ENCODE measurements around the gene ZFHX3. TPM values are rescaled to one million over a fixed set of nuclear protein-coding genes. Genes with fewer than 3 reads are reported as not detected.

The ZFHX3 gene
- total RNA-seq, 1 experiment from 2014 or later, result 13.6 TPM

DNA sequence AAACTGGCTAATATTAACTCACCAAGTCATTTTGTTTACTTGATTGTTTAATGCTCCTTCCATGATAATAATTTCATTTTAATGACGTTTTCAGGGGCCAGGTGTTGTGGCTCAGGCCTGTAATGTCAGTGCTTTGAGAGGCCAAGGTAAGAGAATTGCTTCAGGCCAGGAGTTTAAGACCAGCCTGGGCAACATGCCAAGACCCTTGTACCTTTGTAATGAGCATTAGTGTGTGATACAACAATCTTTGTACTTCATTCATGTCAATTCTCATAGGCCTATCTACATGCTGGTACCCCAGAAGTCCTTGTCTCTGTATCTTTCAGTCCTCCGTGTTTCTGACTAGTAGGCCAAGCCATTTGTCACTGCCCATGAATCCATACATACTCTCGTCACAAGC lies 296.9 kb downstream of the ZFHX3 start:
- Mint-ChIP-seq H3K27me3 (ENCODE audit: unreplicated experiment) (no peaks in the 10 kb centered on the region), H3K4me3 (ENCODE audit: low read depth, unreplicated experiment) (no peak overlapping the region), H3K9me3 (ENCODE audit: low read depth, unreplicated experiment) (no peaks in the 10 kb centered on the region), H3K36me3 (ENCODE audit: insufficient read depth, unreplicated experiment) (no peaks in the 10 kb centered on the region), H3K4me1 (ENCODE audit: low read depth, unreplicated experiment) (no peaks in the 10 kb centered on the region), H3K27ac (ENCODE audit: unreplicated experiment) (no peak overlapping the region)
- no TSS peak for BruUV-seq (replicated peaks)
- DNase-seq, result no peak
- CTCF ChIA-PET, result no interaction called here
- TF ChIP-seq, protein P1, sequence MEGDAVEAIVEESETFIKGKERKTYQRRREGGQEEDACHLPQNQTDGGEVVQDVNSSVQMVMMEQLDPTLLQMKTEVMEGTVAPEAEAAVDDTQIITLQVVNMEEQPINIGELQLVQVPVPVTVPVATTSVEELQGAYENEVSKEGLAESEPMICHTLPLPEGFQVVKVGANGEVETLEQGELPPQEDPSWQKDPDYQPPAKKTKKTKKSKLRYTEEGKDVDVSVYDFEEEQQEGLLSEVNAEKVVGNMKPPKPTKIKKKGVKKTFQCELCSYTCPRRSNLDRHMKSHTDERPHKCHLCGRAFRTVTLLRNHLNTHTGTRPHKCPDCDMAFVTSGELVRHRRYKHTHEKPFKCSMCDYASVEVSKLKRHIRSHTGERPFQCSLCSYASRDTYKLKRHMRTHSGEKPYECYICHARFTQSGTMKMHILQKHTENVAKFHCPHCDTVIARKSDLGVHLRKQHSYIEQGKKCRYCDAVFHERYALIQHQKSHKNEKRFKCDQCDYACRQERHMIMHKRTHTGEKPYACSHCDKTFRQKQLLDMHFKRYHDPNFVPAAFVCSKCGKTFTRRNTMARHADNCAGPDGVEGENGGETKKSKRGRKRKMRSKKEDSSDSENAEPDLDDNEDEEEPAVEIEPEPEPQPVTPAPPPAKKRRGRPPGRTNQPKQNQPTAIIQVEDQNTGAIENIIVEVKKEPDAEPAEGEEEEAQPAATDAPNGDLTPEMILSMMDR (IDR thresholded peaks at IDR 0.05; ENCODE audit: unreplicated experiment), result no peak
- intact Hi-C loops (cut with micrococcal nuclease; ENCODE audit: unreplicated experiment), result no loop called here

DNA sequence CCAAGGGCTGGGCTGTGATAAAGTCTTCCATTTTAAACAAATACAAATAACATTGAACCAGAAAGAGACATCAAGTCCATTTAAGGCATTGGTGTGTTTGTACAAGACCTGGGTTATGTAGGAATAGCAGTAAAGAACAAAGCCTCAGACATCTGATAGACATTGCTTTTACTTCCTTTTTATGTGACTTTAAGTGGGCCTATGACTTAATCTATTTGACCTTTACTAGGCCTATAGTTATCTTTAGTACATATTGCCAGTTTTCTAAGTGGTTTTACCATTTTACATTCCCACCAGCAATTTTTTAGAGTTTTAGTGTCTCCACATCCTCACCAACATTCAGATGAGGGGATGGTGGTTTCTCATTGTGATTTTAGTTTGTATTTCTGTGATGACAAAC lies 298.8 kb downstream of the ZFHX3 start:
- no TSS peak for BruUV-seq (replicated peaks)
- intact Hi-C loops (cut with micrococcal nuclease; ENCODE audit: unreplicated experiment), result no loop called here
- DNase-seq, result no peak
- CTCF ChIA-PET, result no interaction called here
- Mint-ChIP-seq H3K4me3 (ENCODE audit: low read depth, unreplicated experiment) (no peak overlapping the region), H3K27ac (ENCODE audit: unreplicated experiment) (no peak overlapping the region), H3K36me3 (ENCODE audit: insufficient read depth, unreplicated experiment) (no peaks in the 10 kb centered on the region), H3K27me3 (ENCODE audit: unreplicated experiment) (no peaks in the 10 kb centered on the region), H3K9me3 (ENCODE audit: low read depth, unreplicated experiment) (no peaks in the 10 kb centered on the region), H3K4me1 (ENCODE audit: low read depth, unreplicated experiment) (no peaks in the 10 kb centered on the region)
- TF ChIP-seq, protein P1 (IDR thresholded peaks at IDR 0.05; ENCODE audit: unreplicated experiment), result no peak

DNA sequence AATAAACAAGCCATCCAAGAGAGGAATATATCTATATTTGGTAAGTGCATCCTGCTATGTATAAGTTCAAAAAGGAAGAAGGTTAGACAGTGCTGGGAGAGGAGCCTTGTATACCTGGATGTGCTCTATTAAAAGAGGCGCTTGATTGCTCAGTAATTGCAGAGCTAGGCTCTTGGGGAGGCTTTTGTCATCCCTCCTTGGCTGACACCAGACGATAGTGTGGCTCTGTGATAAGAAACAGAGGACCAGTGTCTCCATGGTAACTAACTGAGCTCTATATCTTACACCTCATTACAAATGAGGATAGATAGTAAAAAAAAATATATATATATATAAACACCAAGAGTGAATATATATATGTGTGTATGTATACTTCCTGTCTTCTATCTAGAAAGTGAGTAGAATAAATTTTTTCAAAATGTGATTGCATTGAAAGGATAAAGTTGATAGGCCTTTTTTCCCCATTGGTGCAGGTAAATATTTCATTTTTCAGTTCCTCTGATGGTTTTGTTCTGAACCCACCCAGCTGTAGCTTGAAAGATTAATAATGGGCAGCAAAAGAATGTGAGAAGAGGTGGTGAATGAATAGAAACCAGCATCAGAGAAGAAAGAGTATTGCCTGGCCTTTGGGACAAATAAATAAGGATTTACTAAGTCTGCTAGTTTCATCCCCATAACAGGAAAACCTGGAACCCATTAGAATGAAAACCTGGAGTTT lies 303.7 kb downstream of the ZFHX3 start:
- intact Hi-C loops (cut with micrococcal nuclease; ENCODE audit: unreplicated experiment), result no loop called here
- Mint-ChIP-seq H3K4me1 (ENCODE audit: low read depth, unreplicated experiment) (no peaks in the 10 kb centered on the region), H3K36me3 (ENCODE audit: insufficient read depth, unreplicated experiment) (no peaks in the 10 kb centered on the region), H3K9me3 (ENCODE audit: low read depth, unreplicated experiment) (no peaks in the 10 kb centered on the region), H3K27me3 (ENCODE audit: unreplicated experiment) (no peaks in the 10 kb centered on the region), H3K4me3 (ENCODE audit: low read depth, unreplicated experiment) (no peak overlapping the region), H3K27ac (ENCODE audit: unreplicated experiment) (no peak overlapping the region)
- DNase-seq, result no peak
- TF ChIP-seq, protein P1 (IDR thresholded peaks at IDR 0.05; ENCODE audit: unreplicated experiment), result no peak
- CTCF ChIA-PET, result interaction anchor here (0.6 kb wide), 1 partner anchor 367 kb away, joined by 4 read pairs; no protein-coding TSS in a partner anchor
- BruUV-seq (replicated peaks), result no TSS peak

DNA sequence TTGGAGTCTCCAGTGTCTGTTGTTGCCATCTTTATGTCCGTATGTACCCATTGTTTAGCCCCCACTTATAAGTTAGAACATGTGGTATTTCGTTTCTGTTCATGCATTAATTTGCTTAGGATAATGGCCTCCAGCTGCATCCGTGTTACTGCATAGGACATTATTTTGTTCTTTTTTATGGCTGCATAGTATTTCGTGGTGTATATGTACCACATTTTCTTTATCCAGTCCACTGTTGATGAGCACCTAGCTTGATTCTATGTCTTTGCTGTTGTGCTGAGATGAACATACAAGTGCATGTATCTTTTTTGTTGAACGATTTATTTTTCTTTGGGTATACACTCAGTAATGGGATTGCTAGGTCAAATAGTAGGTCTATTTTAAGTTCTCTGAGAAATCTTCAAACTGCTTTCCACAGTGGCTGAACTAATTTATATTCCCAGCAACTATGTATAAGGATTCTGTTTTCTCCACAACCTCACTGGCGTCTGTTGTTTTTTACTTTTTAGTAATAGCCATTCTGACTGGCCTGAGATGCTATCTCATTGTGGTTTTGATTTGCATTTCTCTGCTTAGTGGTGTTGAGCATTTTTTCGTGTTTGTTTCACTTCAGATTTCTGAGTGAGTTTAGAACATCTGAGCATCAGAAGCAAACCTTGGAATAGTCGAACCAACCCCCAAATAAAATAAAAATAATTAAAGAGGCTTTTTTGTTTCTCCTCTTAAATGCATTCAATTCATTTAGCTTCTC lies 304.7 kb downstream of the ZFHX3 start:
- H3K9me3 Mint-ChIP-seq (ENCODE audit: low read depth, unreplicated experiment), result no peaks in the 10 kb centered on the region
- CTCF ChIA-PET, result no interaction called here

More for the DNA sequence above, 304.7 kb downstream of the ZFHX3 start:
- Mint-ChIP-seq H3K27ac (ENCODE audit: unreplicated experiment) (no peak overlapping the region), H3K27me3 (ENCODE audit: unreplicated experiment) (no peaks in the 10 kb centered on the region), H3K36me3 (ENCODE audit: insufficient read depth, unreplicated experiment) (no peaks in the 10 kb centered on the region), H3K4me1 (ENCODE audit: low read depth, unreplicated experiment) (no peaks in the 10 kb centered on the region), H3K4me3 (ENCODE audit: low read depth, unreplicated experiment) (no peak overlapping the region)
- TF ChIP-seq, protein P1 (IDR thresholded peaks at IDR 0.05; ENCODE audit: unreplicated experiment), result no peak
- BruUV-seq (replicated peaks), result no TSS peak
- DNase-seq, result no peak
- intact Hi-C loops (cut with micrococcal nuclease; ENCODE audit: unreplicated experiment), result no loop called here
